ENCODE results near the gene TRMT1. TPM values are rescaled to one million over a fixed set of nuclear protein-coding genes. Genes with fewer than 3 reads are reported as not detected.
A peak's percentile ranks its signal among the peaks of the same experiment; 100 is the strongest.

TRMT1 gene
- total RNA-seq, 1 experiment from 2014 or later, result 107 TPM

DNA sequence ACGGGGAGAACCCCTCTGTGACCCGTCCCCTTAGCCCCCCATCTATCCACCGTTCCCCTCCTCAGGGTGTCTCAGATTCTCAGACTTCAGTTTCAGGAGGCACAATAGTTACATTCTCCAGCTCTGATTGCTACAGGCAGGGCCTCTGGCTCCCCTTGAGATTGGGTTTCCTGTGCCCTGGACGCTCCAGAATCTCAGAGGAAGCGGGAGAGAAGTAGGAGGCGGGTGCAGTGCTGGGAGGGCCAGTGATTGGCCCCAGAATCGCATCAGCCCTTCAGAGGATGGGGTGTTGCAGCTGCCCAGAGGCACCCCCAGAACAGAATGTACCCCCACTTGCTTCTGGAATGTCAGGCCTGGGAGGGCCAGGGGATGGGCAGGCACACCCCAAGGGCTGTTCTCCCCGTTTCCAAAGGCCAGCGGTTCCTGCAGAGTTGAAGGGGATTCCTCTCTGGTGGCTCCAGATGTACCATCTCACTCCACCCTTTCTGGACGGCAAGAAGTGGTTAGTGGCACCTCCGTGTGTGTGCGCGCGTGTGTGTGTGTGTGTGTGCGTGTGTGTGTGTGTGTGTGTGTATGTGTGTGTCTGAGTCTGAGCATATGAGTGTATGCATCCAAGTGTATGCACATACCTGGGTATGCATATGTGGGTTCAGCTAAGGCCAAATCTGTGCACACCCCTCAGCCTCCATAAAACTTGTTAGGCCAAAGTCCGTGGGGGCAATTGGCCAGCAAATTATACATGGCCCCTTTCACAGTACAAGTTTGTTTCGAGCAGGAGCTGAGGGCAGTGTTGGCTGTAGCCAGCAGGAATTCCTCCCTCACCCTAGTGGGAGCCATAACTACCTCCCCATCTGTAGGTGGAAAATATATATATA is 49.4 kb downstream of the TRMT1 start:
- no peak for DNase-seq (ENCODE audit: low read depth)
- in situ Hi-C loops (cut with HindIII; ENCODE audit: low pct_unique_long_range_greater_than_20kb, low sequenced_read_pairs), result no loop called here

DNA sequence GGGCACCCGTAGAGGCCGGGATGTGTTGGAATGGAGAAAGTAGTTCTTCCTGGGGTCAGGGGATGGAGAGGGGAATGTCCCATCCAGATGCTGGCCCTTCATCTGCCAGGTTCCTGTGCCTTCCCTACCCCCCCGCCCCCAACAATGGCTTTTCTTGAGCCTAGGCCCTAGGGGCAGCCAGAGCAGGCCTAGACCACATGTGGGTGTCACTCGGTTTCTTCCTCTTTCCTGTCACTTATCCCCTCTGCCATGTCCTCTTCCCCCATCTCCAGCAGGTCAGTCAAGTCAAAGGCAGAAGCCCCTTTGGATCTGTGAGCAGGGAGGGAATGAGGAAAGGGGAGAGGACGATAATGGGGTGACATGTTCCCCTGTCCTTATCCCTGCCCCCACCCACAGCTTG is 50.3 kb downstream of the TRMT1 start:
- DNase-seq (ENCODE audit: low read depth), result no peak
- in situ Hi-C loops (cut with HindIII; ENCODE audit: low pct_unique_long_range_greater_than_20kb, low sequenced_read_pairs), result no loop called here

DNA sequence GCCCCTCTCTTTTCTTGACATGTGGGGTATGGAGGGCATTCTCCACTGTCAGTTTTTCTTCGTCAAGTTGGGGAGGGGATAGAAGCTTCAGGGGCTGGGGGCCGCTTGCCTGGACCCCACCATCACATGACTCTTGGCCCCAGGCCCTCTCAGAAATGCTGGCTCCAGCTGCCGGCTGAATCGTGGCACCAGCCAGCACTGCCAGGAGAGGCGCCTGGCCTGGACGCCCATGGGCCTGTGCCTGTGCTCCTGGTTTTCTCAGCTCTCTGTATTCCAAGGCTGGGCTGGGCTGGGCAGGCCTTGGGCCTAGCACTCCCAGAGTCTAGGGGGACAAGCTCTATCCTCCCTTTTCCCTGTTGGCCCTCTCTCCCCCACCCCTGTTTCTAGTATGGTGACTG is 52.4 kb downstream of the TRMT1 start:
- DNase-seq (ENCODE audit: low read depth), result no peak
- in situ Hi-C loops (cut with HindIII; ENCODE audit: low pct_unique_long_range_greater_than_20kb, low sequenced_read_pairs), result no loop called here

DNA sequence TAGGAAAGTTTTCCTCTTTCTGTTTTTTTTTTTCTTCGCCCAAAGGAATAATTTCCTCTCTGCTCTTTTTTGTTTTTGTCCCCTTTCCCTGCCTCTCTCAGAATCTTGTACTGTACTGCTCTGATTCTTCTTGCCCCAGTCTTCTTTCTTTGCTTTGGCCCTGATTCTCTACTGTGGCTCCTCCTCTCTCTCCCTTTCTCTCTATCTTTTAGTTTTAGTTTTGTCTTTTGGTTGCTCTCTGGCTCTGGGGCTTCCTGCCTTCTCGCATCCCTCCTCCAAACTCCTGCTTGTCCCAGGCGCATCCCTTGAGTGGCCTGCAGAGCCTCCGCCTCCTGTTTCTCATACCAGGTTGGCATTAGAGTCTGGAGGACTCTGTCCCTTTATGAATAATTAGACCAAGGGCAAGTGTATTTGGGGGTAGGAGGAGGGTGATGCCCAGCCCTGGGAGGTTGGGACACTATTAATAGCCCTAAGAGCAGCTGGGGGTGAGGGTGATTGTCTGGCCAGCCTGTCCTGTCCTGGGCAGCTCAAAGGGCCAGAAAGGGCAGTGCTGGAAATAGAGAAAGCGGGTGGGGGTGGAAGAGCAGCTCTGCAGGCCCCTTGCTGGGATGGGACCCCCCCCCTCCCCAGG is 53.0 kb downstream of the TRMT1 start:
- no peak for DNase-seq (ENCODE audit: low read depth)
- in situ Hi-C loops (cut with HindIII; ENCODE audit: low pct_unique_long_range_greater_than_20kb, low sequenced_read_pairs), result no loop called here

DNA sequence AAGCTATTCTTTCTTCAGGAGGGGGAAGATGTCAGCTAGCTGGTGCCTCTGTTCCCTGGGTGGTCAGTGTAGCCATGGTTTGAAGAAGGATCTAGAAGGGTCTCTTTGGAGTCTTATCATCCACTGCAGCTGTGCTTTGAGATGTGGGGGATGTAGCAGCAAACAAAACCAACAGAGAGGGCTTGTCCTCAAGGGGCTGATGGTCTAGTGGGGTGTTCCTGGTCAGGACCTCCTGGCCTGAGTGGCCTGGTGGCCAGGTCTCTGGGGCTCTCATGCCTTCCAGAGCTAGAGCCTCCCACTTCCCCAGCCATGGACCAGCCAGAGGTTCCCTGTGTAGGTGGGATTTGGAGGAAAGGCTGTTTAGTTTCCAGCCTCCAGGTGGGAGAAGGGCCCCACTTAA is 54.2 kb downstream of the TRMT1 start:
- in situ Hi-C loops (cut with HindIII; ENCODE audit: low pct_unique_long_range_greater_than_20kb, low sequenced_read_pairs), result no loop called here
- no peak for DNase-seq (ENCODE audit: low read depth)

DNA sequence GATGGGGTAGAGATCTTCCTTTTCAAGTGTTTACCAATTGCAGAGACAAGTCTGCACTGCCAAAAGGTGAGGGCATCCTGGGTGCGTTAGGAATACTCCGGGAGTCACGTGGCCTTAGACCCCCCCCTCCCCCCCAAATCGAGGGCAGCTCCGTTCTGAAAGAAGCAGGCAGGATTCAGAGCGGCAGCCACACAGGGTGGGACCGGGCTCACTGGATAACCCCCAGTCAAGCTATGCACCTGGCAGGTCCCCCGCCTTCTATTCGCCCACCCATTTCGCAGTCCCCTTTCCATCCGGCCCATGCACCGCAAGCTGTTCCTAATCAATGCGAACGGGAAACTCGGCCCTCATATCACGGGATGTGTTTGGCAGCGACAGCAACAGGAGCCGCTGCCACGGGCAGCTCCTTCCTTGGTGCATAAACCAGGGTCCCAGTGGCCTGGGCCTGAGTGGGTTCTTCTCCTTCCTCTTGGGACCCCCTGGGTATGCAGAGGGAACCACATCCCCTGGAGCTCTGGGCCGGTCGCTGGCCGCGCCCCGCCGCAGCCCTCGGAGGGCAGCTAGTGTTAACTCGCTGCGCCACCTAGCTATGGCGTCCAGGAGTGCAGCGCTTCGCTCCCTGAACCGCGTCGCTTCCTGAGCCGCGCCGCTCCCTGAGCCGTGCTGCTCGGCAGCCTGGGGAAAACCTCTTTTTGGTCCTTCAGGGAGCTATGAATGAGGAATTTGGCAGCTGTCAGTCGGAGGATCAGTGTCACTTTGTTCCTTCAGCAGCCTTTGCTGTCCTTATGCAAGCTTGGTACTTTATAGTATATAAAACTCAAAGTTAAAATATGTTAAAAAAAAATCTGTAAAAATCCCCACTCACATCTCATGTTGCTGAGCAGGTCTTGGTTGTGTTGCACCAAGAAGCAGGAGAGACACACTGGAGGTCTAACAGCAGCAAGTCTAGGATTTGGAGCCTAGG is 55.3 kb downstream of the TRMT1 start:
- in situ Hi-C loops (cut with HindIII; ENCODE audit: low pct_unique_long_range_greater_than_20kb, low sequenced_read_pairs), result no loop called here
- peak; percentile 61 for DNase-seq (ENCODE audit: low read depth)

DNA sequence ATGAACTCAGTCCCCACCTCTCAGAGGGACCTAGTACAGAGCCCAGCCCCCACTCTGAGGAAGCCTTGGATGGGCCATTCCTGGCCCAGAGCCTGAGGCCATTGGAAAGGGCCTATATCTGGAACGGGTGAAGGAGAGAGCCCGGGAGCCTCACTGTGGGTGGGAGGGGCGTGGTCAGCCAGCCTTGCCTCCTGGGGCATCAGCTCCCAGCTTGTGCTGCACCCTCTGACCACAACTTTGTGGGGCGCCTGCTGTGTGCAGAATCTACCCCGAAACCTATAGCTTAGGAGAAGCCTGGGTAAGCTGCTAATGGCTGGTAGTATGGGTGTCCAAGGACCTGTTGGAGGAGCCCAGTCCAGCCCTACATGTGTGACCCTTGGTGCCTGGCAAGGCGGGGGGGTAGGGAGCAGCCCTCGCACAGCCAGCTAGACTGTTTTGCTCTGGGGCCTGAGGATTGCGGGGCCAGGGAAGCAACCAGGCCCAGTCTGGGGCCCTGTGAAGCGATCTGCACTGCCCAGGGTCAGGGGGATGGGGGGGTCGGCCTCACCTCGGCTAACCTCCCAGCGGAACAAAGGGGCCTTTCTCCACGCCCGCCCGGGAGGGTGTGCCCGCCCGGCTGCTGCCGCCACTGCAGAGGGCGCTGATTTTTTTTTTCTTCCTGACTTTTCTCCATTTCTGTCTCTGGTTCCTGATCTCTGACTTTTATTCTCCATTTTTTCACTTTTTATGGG is 56.1 kb downstream of the TRMT1 start:
- no peak for DNase-seq (ENCODE audit: low read depth)
- in situ Hi-C loops (cut with HindIII; ENCODE audit: low pct_unique_long_range_greater_than_20kb, low sequenced_read_pairs), result no loop called here

DNA sequence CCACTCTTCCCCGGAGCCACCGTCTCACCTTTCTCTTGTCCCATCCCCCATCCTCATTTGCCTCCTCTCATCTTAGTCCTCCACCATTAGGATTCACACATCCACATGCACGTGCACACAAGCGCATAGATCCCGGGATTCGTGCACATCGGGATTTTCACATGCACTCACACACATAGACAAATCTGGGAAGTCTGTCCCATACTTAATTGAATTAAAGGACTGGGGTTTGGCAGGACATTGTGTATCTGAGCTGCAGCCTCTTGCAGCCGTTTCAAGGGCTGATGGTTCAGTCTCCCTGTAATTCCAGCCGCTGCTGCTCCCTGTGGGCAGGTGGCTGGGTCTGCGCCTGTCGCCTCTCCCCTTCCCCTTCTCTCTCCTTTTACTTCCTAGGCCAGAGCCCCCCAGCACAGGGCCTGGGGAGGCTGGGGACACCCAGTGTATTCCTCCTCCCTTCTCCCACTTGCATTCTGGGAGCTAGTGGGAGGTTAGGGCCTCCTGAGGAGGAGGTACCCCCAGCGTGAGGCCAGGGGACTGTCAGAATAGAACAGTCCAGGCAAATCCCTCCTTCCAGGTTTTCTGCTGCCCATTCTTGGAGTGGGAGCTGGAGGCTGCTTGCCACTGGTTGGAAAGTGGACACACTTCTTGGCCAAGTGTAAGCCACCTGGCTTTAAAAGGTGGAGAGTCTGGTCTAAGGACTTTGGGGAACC is 57.4 kb downstream of the TRMT1 start:
- no peak for DNase-seq (ENCODE audit: low read depth)
- in situ Hi-C loops (cut with HindIII; ENCODE audit: low pct_unique_long_range_greater_than_20kb, low sequenced_read_pairs), result no loop called here

DNA sequence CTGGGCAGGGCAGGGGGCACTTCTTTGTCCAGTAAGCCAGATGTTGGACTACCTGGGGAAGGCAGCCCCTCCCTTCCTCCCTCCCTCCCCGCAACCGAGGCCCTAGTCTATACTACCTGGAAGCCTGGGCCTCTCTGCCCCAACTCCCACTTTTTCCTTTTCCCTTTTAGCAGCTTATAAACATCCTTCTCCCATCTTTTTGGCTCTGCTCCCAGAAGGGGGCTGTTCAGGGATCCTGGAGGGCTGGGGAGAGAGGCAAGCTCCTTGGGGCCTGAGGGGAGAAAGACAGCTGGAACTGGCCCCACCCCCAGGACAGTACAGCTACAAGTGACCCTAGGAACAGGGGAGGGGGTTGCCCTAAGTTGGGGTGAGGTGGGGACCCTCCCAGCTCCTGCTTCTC is 58.8 kb downstream of the TRMT1 start:
- no peak for DNase-seq (ENCODE audit: low read depth)
- in situ Hi-C loops (cut with HindIII; ENCODE audit: low pct_unique_long_range_greater_than_20kb, low sequenced_read_pairs), result no loop called here

DNA sequence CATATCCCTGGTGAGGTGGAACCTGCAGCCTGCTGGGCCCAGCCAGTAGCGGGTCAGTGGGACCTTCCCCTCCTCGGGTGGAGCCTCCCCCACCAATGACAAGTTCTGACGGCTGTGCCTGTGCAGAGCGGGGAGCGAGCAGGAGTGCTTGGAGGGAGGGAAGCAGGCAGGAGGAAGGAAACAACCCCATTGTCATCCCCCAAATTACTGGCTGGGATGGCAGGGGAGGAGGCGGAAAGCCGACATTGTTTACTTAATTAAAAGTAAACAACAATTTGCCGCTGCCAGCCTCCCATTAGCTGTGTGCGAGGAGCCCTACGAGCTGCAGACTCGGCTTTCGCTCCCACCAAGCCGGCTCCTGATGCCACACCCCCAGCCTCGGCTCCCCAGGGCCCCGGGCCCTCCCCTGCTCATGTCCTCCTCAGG is 59.4 kb downstream of the TRMT1 start:
- no peak for DNase-seq (ENCODE audit: low read depth)
- in situ Hi-C loops (cut with HindIII; ENCODE audit: low pct_unique_long_range_greater_than_20kb, low sequenced_read_pairs), result no loop called here

DNA sequence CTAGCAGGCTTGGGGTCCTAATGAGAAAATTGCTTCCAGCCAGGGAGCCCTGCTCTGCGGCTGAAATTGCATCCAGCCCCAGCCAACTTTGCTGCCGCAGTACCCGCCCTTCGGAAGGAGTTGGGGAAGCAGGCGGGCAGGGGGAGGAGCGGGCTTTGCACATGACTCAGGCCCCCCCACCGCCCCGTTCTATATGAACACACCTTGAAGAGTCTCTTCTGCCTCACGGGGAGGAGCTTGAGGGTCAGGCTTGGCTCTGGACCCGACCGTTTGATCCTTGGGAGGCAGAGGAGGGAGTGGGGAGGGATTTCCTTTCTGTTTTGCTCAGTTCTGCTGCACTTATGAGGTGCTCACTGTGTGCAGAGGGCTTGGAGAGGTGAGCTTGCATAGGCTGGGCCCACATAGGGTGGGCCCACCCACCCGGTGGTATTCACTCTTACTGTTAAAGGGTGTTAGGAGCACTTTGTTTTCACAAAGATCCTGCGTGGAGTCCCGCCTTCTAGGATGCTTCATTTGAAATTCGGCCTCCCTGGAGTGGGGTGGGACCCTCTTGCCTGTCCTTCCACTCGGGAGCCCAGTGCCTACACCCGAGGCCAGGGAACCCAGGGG is 60.4 kb downstream of the TRMT1 start:
- in situ Hi-C loops (cut with HindIII; ENCODE audit: low pct_unique_long_range_greater_than_20kb, low sequenced_read_pairs), result no loop called here
- DNase-seq (ENCODE audit: low read depth), result no peak

DNA sequence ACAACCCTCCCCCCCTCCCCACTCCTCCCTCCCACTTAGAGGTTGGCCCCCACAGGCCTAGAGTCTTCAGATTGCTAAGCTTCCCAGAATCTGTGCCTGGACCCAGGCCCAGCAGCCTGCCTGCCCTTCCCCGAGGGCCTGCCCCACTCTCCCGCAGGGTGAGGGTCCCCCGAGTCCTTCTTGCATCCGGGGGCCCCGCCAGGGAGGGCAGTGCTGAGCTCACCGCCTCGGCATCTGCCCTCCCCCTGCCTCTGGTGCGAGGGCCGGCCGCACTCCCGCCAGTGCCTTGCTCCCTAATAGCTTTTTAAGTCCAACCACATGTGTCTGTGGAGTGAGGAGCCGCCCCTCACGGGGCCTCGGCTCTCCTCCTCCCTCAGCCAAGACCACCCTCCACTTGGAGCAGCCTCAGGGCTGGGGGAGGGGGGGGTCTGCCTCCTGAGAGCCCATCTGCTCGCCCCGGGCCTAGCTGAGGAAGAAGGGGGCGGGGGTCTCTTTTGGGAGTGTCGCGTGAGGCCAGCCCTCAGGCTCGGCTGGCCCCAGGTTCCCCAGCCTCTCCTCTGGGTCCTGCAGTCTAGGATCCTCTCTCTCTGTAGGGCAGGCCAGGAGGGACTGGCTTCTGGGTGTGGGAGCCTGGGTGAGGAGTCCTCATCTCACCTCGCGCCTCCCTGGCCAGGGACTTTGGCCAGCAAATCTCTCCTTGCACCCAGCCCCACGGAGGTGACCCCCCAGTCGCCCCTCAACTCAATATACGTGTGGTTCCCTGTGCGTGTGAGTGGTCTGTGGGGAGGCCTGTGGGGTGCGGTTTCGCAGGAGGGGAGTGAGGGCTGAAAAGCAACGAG is 61.1 kb downstream of the TRMT1 start:
- DNase-seq (ENCODE audit: low read depth), result no peak
- in situ Hi-C loops (cut with HindIII; ENCODE audit: low pct_unique_long_range_greater_than_20kb, low sequenced_read_pairs), result no loop called here

Other genes with a start within 250 kb of the TRMT1 start
- 68.6 and 83.9 TPM in 2 replicates for gene DNASE2, start 235.3 kb downstream of the TRMT1 start, total RNA-seq (2014; rRNA removed; shearing (Covaris generic); ENCODE audit: low replicate concordance)
- gene KLF1, start 229.5 kb downstream of the TRMT1 start, total RNA-seq (2014; rRNA removed; shearing (Covaris generic); ENCODE audit: low replicate concordance), result 3.5 TPM in 1 of 2 replicates, not detected in the other
- 38.0 and 66.1 TPM in 2 replicates for gene GCDH, start 225.6 kb downstream of the TRMT1 start, total RNA-seq (2014; rRNA removed; shearing (Covaris generic); ENCODE audit: low replicate concordance)
- 4.0 TPM in 2 replicates for gene SYCE2, start 197.4 kb downstream of the TRMT1 start, total RNA-seq (2014; rRNA removed; shearing (Covaris generic); ENCODE audit: low replicate concordance)
- 100 and 120 TPM in 2 replicates for gene FARSA, start 183.0 kb downstream of the TRMT1 start, total RNA-seq (2014; rRNA removed; shearing (Covaris generic); ENCODE audit: low replicate concordance)
- 846 and 992 TPM in 2 replicates for gene CALR, start 178.1 kb downstream of the TRMT1 start, total RNA-seq (2014; rRNA removed; shearing (Covaris generic); ENCODE audit: low replicate concordance)
- 211 and 217 TPM in 2 replicates for gene RAD23A, start 170.9 kb downstream of the TRMT1 start, total RNA-seq (2014; rRNA removed; shearing (Covaris generic); ENCODE audit: low replicate concordance)
- 102 and 117 TPM in 2 replicates for gene GADD45GIP1, start 159.5 kb downstream of the TRMT1 start, total RNA-seq (2014; rRNA removed; shearing (Covaris generic); ENCODE audit: low replicate concordance)
- gene DAND5, start 147.2 kb downstream of the TRMT1 start, total RNA-seq (2014; rRNA removed; shearing (Covaris generic); ENCODE audit: low replicate concordance), result not detected in 2 replicates
- gene NFIX, start 121.3 kb downstream of the TRMT1 start, total RNA-seq (2014; rRNA removed; shearing (Covaris generic); ENCODE audit: low replicate concordance), result 1.2 and 4.5 TPM in 2 replicates
- gene LYL1, start 13.9 kb downstream of the TRMT1 start, total RNA-seq (2014; rRNA removed; shearing (Covaris generic); ENCODE audit: low replicate concordance), result not detected in 2 replicates
- 59.3 and 86.8 TPM in 2 replicates for gene NACC1, start 1.5 kb upstream of the TRMT1 start, total RNA-seq (2014; rRNA removed; shearing (Covaris generic); ENCODE audit: low replicate concordance)
- 172 and 177 TPM in 2 replicates for gene STX10, start 33.6 kb upstream of the TRMT1 start, total RNA-seq (2014; rRNA removed; shearing (Covaris generic); ENCODE audit: low replicate concordance)
- gene IER2, start 33.7 kb upstream of the TRMT1 start, total RNA-seq (2014; rRNA removed; shearing (Covaris generic); ENCODE audit: low replicate concordance), result 29.3 and 37.1 TPM in 2 replicates

All from Caki2 (cell line).